IMR-90 (cell line): ENCODE measurements around the gene MYO5A.

ENCODE experiments used
- BHLHE40 ChIP-seq: fragments of 150-350 bp; IDR thresholded peaks from 2 replicates; pipeline ENCODE4 v1.6.1; 2016; ENCODE audit warnings: mild to moderate bottlenecking, low read depth, low read length
- CEBPB ChIP-seq: IDR thresholded peaks from 2 replicates; pipeline ENCODE4 v1.6.1; 2012; ENCODE audit warnings: low read depth, low read length, improper control_type of control experiment
- CTCF ChIP-seq: conservative IDR thresholded peaks from 2 replicates; pipeline ENCODE4 v1.5.1; 2012; ENCODE audit warnings: mild to moderate bottlenecking, low read depth, low read length, improper control_type of control experiment
- ELK1 ChIP-seq: fragments of 150-350 bp; IDR thresholded peaks from 2 replicates; pipeline ENCODE4 v1.6.1; 2016; ENCODE audit warnings: low read depth, mild to moderate bottlenecking, low read length, moderate library complexity, borderline replicate concordance
- FOS ChIP-seq: fragments of 150-350 bp; IDR thresholded peaks from 2 replicates; pipeline ENCODE4 v1.6.1; 2016; ENCODE audit warnings: low read depth, low read length
- MAFK ChIP-seq: IDR thresholded peaks from 2 replicates; pipeline ENCODE4 v1.6.1; 2012; ENCODE audit warnings: low read depth, low read length, improper control_type of control experiment
- MXI1 ChIP-seq: IDR thresholded peaks from 2 replicates; pipeline ENCODE4 v1.6.1; 2012; ENCODE audit warnings: low read depth, mild to moderate bottlenecking, low read length, moderate library complexity, borderline replicate concordance
- POLR2A ChIP-seq: IDR thresholded peaks from 2 replicates; pipeline ENCODE4 v1.6.1; 2012; ENCODE audit warnings: mild to moderate bottlenecking, low read depth, low read length
- RAD21 ChIP-seq: IDR thresholded peaks from 2 replicates; pipeline ENCODE4 v1.6.1; 2012; ENCODE audit warnings: low read length, improper control_type of control experiment
- RFX5 ChIP-seq: IDR thresholded peaks from 2 replicates; pipeline ENCODE4 v1.8.0; 2012; ENCODE audit warnings: low read depth, mild to moderate bottlenecking, low read length, moderate library complexity
- TF ChIP-seq, protein P1 (sequence below): fragments of 150-350 bp; IDR thresholded peaks from 2 replicates; pipeline ENCODE4 v1.6.1; 2017; ENCODE audit warnings: mild to moderate bottlenecking, antibody characterized with exemption, low read length, low read depth

DNA sequence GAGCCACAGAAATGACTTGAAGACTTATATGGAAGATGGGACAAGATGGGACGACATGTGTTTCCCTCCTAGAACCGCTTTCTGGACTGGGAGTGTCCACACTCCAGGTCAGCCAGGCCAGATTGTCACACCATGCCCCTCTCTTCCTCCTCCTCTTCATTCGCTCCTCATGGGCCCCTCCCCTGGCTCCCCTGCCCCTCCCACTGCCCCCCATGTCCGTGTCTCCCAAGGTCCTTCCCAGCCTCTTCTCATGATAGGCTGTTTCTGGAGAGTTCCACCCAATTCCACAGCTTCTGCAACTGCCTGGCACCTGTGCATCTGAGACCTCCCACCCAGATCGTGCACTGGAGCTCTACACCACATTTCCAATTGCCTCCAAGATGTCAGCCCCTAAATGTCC is 239.7 kb downstream of the MYO5A start:
- TF ChIP-seq CEBPB (no peak), FOS (no peak), POLR2A (no peak), CTCF (no peak), RAD21 (no peak), MXI1 (no peak), RFX5 (no peak), BHLHE40 (no peak), ELK1 (no peak), MAFK (no peak)
- TF ChIP-seq, protein P1, sequence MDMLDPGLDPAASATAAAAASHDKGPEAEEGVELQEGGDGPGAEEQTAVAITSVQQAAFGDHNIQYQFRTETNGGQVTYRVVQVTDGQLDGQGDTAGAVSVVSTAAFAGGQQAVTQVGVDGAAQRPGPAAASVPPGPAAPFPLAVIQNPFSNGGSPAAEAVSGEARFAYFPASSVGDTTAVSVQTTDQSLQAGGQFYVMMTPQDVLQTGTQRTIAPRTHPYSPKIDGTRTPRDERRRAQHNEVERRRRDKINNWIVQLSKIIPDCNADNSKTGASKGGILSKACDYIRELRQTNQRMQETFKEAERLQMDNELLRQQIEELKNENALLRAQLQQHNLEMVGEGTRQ = no peak
